Breast epithelium (tissue), 4 donors: ENCODE data around the gene CIDEB. TPM values are rescaled to one million over a fixed set of nuclear protein-coding genes. Genes with fewer than 3 reads are reported as not detected.

Experiments used
- DNase-seq, 2 donors: peaks; one replicate each; pipeline ENCODE4 v3.0.0-alpha.2; 2019; ENCODE audit warnings: low spot score in 2 of 2
- H3K27ac ChIP-seq, 2 donors: fragments of 200-600 bp; sonication (generic) in 1 of 2; one replicate each; pipeline ENCODE4 v1.5.1; 2016 to 2019; ENCODE audit warnings: mild to moderate bottlenecking in 1 of 2
- H3K27me3 ChIP-seq, 2 donors: fragments of 200-600 bp; sonication (generic) in 1 of 2; one replicate each; pipeline versions ENCODE4 v1.5.1 to v1.6.0; 2017 to 2019; ENCODE audit warnings: control low read depth in 1 of 2, mild to moderate bottlenecking in 1 of 2
- H3K36me3 ChIP-seq: fragments of 200-600 bp; one replicate; pipeline ENCODE4 v1.5.1; 2019
- H3K4me1 ChIP-seq, 2 donors: fragments of 200-600 bp; sonication (generic); one replicate each; pipeline ENCODE4 v1.5.1; 2016 to 2019; ENCODE audit warnings: control low read depth in 1 of 2
- H3K4me3 ChIP-seq, 3 donors: fragments of 200-600 bp; sonication (generic); 1 replicate in 2 of 3; 2 replicates in 1 of 3; pipeline ENCODE4 v1.5.1; 2016 to 2019; ENCODE audit warnings: mild to moderate bottlenecking in 3 of 3, moderate library complexity in 2 of 3
- H3K9me3 ChIP-seq, 2 donors: fragments of 200-600 bp; sonication (generic) in 1 of 2; one replicate each; pipeline ENCODE4 v1.5.1; 2016 to 2019; ENCODE audit warnings: control low read depth in 1 of 2
- POLR2A ChIP-seq: fragments of 450-650 bp; IDR thresholded peaks from one replicate; pipeline ENCODE4 v1.6.1; 2016; ENCODE audit warnings: antibody characterized with exemption, mild to moderate bottlenecking, moderate library complexity
- POLR2AphosphoS5 ChIP-seq, 3 donors: sonication (generic); formaldehyde crosslinking; IDR thresholded peaks; one replicate each; pipeline ENCODE4 v1.6.1; 2017; ENCODE audit warnings: antibody characterized with exemption in 3 of 3
- intact Hi-C: fragments of 100-400 bp; cut with DNase I; formaldehyde crosslinking; loops from one replicate; pipeline ENCODE4 v1.15.1; 2023; ENCODE audit warnings: low total_unique reads
- total RNA-seq, 3 donors: library from RNA; depleted of rRNA; stranded (reverse); fragments of >200 nt; gene quantifications; one replicate each; pipeline ENCODE4 v1.1.0, GENCODE V29; 2016
- TF ChIP-seq, protein P1 (sequence below), 3 donors: fragments of 450-650 bp; IDR thresholded peaks; one replicate each; pipeline ENCODE4 v1.5.1; 2016 to 2017; ENCODE audit warnings: antibody characterized with exemption in 3 of 3, mild to moderate bottlenecking in 3 of 3, moderate library complexity in 3 of 3

The CIDEB gene
- total RNA-seq, 3 donors from 2014 or later, result 8.0 to 14.4 (median 10.4) TPM

- Histone ChIP-seq H3K4me1 (no peaks in the 10 kb centered on the region), H3K27ac (peak overlapping the region; percentile 82 to 83), H3K9me3 (no peaks in the 10 kb centered on the region), H3K4me3 (peak overlapping the region in 1 of 3 donors; percentile 7), H3K27me3 (no peaks in the 10 kb centered on the region), H3K36me3 (no peaks in the 10 kb centered on the region)
- intact Hi-C loops, result no loop called here
- TF ChIP-seq, protein P1, sequence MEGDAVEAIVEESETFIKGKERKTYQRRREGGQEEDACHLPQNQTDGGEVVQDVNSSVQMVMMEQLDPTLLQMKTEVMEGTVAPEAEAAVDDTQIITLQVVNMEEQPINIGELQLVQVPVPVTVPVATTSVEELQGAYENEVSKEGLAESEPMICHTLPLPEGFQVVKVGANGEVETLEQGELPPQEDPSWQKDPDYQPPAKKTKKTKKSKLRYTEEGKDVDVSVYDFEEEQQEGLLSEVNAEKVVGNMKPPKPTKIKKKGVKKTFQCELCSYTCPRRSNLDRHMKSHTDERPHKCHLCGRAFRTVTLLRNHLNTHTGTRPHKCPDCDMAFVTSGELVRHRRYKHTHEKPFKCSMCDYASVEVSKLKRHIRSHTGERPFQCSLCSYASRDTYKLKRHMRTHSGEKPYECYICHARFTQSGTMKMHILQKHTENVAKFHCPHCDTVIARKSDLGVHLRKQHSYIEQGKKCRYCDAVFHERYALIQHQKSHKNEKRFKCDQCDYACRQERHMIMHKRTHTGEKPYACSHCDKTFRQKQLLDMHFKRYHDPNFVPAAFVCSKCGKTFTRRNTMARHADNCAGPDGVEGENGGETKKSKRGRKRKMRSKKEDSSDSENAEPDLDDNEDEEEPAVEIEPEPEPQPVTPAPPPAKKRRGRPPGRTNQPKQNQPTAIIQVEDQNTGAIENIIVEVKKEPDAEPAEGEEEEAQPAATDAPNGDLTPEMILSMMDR (IDR thresholded peaks at IDR 0.05), result no peak
- TF ChIP-seq POLR2AphosphoS5 (IDR thresholded peaks at IDR 0.05), result no peak
- TF ChIP-seq POLR2A, result no peak
- DNase-seq, result peak in 1 of 2 donors; percentile 55
Observed at GRCh38 chr14:24259282-24260025, 48.3 kb downstream of the CIDEB start.

- no peaks in the 10 kb centered on the region for H3K27me3 ChIP-seq
- peak overlapping the region in 1 of 3 donors; percentile 7 for H3K4me3 ChIP-seq
- H3K4me1 ChIP-seq, result no peaks in the 10 kb centered on the region
- no peaks in the 10 kb centered on the region for H3K36me3 ChIP-seq
- no peak for TF ChIP-seq POLR2A
- TF ChIP-seq, protein P1 (IDR thresholded peaks at IDR 0.05), result no peak
- TF ChIP-seq POLR2AphosphoS5 (IDR thresholded peaks at IDR 0.05), result no peak
- intact Hi-C loops, result no loop called here
- peak overlapping the region; percentile 82 to 83 for H3K27ac ChIP-seq
- DNase-seq, result no peak
- no peaks in the 10 kb centered on the region for H3K9me3 ChIP-seq
Observed at GRCh38 chr14:24258548-24259265, 49.1 kb downstream of the CIDEB start.

GRCh38 chr14:24258119-24258518, 49.7 kb downstream of the CIDEB start:
- intact Hi-C loops, result no loop called here
- no peaks in the 10 kb centered on the region for H3K36me3 ChIP-seq
- no peaks in the 10 kb centered on the region for H3K9me3 ChIP-seq
- no peaks in the 10 kb centered on the region for H3K27me3 ChIP-seq
- H3K4me3 ChIP-seq, result no peak overlapping the region
- DNase-seq, result no peak
- no peak overlapping the region for H3K27ac ChIP-seq
- H3K4me1 ChIP-seq, result no peaks in the 10 kb centered on the region
- no peak for TF ChIP-seq POLR2AphosphoS5 (IDR thresholded peaks at IDR 0.05)

GRCh38 chr14:24256960-24257359, 50.8 kb downstream of the CIDEB start:
- intact Hi-C loops, result no loop called here
- no peak overlapping the region for H3K4me3 ChIP-seq
- no peaks in the 10 kb centered on the region for H3K36me3 ChIP-seq
- H3K9me3 ChIP-seq, result no peaks in the 10 kb centered on the region
- no peaks in the 10 kb centered on the region for H3K27me3 ChIP-seq
- no peak for DNase-seq
- H3K27ac ChIP-seq, result no peak overlapping the region
- H3K4me1 ChIP-seq, result no peaks in the 10 kb centered on the region
- TF ChIP-seq, protein P1 (IDR thresholded peaks at IDR 0.05), result no peak
- TF ChIP-seq POLR2A, result no peak
- no peak for TF ChIP-seq POLR2AphosphoS5 (IDR thresholded peaks at IDR 0.05)

DNA sequence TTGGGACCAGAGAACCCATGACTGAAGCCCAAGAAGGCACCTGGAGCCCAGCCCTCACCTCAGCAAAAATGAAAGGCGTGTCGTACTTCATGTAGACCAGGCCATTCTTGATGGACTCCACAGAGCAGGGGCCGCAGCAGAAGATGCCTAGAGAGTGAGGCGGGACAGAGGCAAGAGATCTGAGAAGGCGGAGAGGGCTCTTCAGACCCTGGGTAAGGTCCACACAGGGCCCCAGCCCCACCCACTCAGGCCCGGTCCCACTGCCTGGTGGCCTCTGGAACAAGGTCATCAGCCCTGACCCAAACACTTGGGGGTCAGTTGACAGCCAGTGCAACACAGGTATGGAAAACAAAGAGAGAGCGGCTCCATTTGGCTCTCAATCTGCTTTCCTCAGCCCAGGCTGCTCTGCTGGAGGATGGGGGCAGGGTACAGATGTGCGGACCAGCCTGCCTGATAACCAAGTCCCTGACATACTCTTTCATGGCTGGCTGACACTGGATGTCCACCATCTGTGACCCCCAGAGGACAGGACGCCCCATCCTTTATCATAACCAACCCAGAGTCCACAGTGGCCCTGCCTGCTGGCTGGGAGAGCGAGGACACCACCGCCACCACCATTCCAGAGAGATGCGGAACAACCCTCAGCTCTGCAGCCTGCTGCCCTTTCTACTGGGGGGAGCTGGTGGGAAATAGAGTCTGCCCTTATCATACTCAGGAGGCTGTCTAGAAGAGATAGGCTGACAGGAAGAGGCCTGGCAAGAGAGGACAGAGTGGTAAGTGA, 51.7 kb downstream of the CIDEB start:
- Histone ChIP-seq H3K4me1 (no peaks in the 10 kb centered on the region), H3K9me3 (no peaks in the 10 kb centered on the region), H3K27me3 (no peaks in the 10 kb centered on the region), H3K36me3 (no peaks in the 10 kb centered on the region), H3K27ac (no peak overlapping the region), H3K4me3 (no peak overlapping the region)
- TF ChIP-seq POLR2A (no peak), POLR2AphosphoS5 (IDR thresholded peaks at IDR 0.05) (no peak)
- TF ChIP-seq, protein P1 (IDR thresholded peaks at IDR 0.05), result no peak
- intact Hi-C loops, result no loop called here
- no peak for DNase-seq
